Muscle layer of duodenum (tissue), 2 donors: ENCODE results near the gene RRM1.
A peak's percentile ranks its signal among the peaks of the same experiment; 100 is the strongest.
"Not testable (repeated sequence)": the region's sequence is repeated elsewhere in the genome, so short reads cannot be mapped to it uniquely, and the experiment has no call there.

ENCODE experiments used
- H3K27ac ChIP-seq: one replicate; pipeline ENCODE4 v1.7.0; 2013; ENCODE audit warnings: mild to moderate bottlenecking, low read length
- H3K27me3 ChIP-seq: one replicate; pipeline ENCODE4 v1.7.0; 2013; ENCODE audit warnings: low read depth, mild to moderate bottlenecking, control low read depth, low read length
- H3K36me3 ChIP-seq, 2 donors: one replicate each; pipeline ENCODE4 v1.7.0; 2013; ENCODE audit warnings: low read length in 2 of 2, control low read depth in 1 of 2, mild to moderate bottlenecking in 1 of 2; ENCODE audit not compliant: insufficient read depth in 2 of 2, control insufficient read depth in 1 of 2
- H3K4me1 ChIP-seq, 2 donors: one replicate each; pipeline ENCODE4 v1.7.0; 2013; ENCODE audit warnings: low read length in 2 of 2, mild to moderate bottlenecking in 2 of 2, control low read depth in 1 of 2, moderate library complexity in 1 of 2; ENCODE audit not compliant: insufficient read depth in 2 of 2, control insufficient read depth in 1 of 2
- H3K4me3 ChIP-seq, 2 donors: one replicate each; pipeline ENCODE4 v1.7.0; 2013; ENCODE audit warnings: low read length in 2 of 2, low read depth in 1 of 2, mild to moderate bottlenecking in 1 of 2
- H3K9me3 ChIP-seq, 2 donors: one replicate each; pipeline ENCODE4 v1.7.0; 2013; ENCODE audit warnings: low read length in 2 of 2, control low read depth in 1 of 2, mild to moderate bottlenecking in 1 of 2; ENCODE audit not compliant: control insufficient read depth in 1 of 2
- donor health status: healthy.

Gene RRM1

DNA sequence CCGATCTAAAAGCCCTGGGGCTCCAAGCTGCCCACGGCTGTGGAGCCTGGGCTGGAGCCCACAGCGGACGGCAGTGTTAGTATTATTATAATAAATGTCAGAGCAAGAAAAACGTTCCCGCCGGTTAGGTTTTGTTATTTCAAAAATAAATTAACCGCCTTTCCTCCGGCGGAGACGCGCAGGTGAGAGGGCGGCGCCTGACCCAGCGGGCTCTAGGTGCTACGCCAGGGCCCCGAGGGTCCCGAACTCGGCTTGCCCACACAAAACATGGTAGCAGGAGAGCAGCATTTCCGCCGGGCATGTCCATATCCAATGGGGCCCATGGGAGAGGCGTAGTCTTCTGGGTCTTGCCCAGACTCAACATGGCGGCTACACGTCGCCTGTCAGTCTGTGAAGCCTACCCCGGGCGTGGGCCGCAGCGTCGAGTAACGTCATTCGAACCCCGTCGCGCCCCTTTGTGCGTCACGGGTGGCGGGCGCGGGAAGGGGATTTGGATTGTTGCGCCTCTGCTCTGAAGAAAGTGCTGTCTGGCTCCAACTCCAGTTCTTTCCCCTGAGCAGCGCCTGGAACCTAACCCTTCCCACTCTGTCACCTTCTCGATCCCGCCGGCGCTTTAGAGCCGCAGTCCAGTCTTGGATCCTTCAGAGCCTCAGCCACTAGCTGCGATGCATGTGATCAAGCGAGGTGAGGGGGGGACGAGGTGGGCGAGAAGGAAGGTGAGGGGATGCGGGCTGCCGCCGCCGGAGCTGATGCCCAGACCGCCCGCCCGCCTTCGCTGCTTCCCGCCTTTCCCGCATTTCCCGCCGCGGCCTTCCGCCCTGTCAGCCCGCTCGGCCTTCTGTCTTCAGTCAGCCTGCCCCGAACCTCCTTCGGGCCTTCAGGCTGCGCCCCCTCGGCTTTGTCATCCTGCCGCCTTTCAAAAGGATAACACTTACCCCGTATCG lies at the start of gene RRM1:
Gene RRM1, plus strand, starts transcription at position 452 of the 944 bp plus-strand sequence. Its CDS starts 214 bp downstream, at position 666.
- Histone ChIP-seq H3K36me3 (peaks cover 7 to 25% of the 10 kb centered on the region in 2 donors), H3K27me3 (no peaks in the 10 kb centered on the region), H3K4me1 (peaks cover 9 to 17% of the 10 kb centered on the region in 2 donors), H3K9me3 (no peaks in the 10 kb centered on the region), H3K4me3 (peak within 1 kb of the TSS; percentile 71 to 84), H3K27ac (peak within 1 kb of the TSS; percentile 88)

DNA sequence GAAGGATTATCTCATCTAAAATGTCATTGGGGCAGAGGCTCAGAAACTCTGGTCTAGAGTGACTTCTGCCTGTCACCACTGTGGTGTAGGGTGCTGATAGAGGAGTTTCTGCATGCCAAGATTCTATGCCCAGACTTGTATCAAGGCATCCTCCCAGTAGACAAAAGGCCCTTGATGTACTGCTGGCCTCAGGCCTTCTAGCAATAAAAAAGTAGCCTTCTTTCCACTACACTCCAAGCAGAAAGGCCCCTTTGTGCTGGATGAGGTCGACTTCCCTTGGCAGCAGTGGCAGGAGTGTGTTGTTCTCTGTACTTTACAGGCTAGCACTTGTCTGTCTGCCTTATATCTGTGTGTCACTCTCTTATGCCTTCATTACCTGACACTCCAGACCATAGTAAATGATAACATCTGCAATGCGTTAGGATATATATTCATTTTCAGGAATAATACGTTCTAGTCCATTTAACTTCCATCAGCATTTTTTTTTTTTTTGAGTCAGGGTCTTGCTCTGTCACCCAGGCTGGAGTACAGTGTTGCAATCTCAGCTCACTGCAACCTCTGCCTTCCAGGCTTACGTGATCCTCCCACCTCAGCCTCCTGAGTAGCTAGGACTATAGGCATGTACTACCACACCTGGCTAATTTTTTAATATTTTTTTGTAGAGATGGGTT lies 49.5 kb upstream of the RRM1 start:
- Histone ChIP-seq H3K27ac (no peak overlapping the region), H3K36me3 (no peaks in the 10 kb centered on the region), H3K4me3 (no peak overlapping the region), H3K4me1 (peaks cover 5 to 18% of the 10 kb centered on the region in 2 donors), H3K9me3 (no peaks in the 10 kb centered on the region), H3K27me3 (no peaks in the 10 kb centered on the region)

DNA sequence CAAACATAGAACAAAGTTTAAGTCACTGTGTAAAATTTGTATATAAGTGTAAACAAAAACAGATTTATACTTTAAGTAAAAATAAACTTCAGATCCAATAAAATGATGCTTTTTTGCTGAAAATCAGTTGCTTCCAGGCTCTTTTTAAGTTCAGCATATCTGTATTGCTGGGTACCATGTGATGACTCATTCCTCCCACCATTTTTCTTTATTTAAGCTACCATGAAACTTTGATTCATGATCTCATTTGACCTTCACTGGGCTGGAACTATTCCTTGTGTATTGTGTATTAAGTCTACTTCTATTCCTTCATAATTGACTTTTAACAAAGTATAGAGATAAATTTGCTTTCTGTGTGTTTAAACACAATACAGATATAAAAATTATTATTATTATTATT lies 46.3 kb upstream of the RRM1 start:
- H3K27me3 ChIP-seq, result no peaks in the 10 kb centered on the region
- H3K9me3 ChIP-seq, result no peaks in the 10 kb centered on the region
- peaks cover 5 to 15% of the 10 kb centered on the region in 2 donors for H3K4me1 ChIP-seq
- no peak overlapping the region for H3K27ac ChIP-seq
- H3K36me3 ChIP-seq, result no peaks in the 10 kb centered on the region
- H3K4me3 ChIP-seq, result no peak overlapping the region

GRCh38 chr11:4049006-4049405 lies 45.6 kb upstream of the RRM1 start:
- Histone ChIP-seq H3K4me3 (no peak overlapping the region), H3K9me3 (no peaks in the 10 kb centered on the region), H3K27me3 (no peaks in the 10 kb centered on the region), H3K27ac (no peak overlapping the region), H3K36me3 (no peaks in the 10 kb centered on the region), H3K4me1 (peaks cover 5 to 13% of the 10 kb centered on the region in 2 donors)

DNA sequence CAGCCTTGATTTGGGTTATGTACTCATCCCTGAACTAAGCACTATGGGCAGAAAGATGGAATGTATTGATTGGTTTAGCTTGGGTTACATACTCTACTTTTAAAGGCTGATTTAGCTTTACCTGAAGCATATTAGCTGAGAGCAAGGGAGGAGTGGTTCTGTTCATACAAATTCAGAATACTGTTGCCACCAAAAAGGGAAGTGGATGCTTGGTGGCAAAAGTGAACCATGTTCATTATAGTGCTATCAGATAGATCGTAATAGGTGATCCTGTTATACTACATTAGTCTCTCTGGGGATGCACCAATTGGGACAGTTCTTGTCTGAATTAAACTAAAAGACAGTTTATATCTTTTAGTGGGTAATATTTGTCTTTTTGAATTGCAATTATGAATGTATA lies 44.5 kb upstream of the RRM1 start:
- H3K4me1 ChIP-seq, result peaks cover 0 to 3% of the 10 kb centered on the region in 2 donors
- H3K27me3 ChIP-seq, result no peaks in the 10 kb centered on the region
- no peak overlapping the region for H3K4me3 ChIP-seq
- H3K9me3 ChIP-seq, result no peaks in the 10 kb centered on the region
- no peak overlapping the region for H3K27ac ChIP-seq
- no peaks in the 10 kb centered on the region for H3K36me3 ChIP-seq

DNA sequence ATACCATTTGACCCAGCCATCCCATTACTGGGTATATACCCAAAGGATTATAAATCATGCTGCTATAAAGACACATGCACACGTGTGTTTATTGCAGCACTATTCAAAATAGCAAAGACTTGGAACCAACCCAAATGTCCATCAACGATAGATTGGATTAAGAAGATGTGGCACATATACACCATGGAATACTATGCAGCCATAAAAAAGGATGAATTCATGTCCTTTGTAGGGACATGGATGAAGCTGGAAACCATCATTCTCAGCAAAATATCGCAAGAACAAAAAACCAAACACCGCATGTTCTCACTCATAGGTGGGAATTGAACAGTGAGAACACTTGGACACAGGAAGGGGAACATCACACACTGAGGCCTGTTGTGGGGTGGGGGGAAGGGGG lies 41.4 kb upstream of the RRM1 start:
- H3K9me3 ChIP-seq, H3K4me1 ChIP-seq, H3K4me3 ChIP-seq, H3K27me3 ChIP-seq, H3K36me3 ChIP-seq, H3K27ac ChIP-seq: not testable (repeated sequence)

DNA sequence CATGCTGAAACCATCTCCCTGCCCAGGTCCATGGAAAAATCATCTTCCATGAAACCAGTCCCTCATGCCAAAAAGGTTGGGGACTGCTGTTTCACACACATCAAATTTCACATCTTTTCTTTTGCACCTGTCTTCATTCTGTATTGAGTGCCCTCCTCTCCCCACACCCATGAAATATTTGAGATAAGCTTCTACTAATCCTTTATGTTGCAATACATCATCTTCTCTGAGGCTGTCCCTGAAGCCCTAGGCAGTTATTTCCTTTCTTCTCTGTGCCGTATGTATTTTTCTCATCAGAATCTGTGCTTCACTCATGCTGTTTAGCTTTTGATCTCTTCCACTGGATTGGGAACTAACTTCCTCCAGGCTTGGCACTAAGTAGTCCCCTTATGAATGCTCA lies 40.0 kb upstream of the RRM1 start:
- Histone ChIP-seq H3K36me3 (peaks cover 7 to 12% of the 10 kb centered on the region in 2 donors), H3K27ac (no peak overlapping the region), H3K27me3 (no peaks in the 10 kb centered on the region), H3K4me1 (peaks cover 0 to 5% of the 10 kb centered on the region in 2 donors), H3K9me3 (no peaks in the 10 kb centered on the region), H3K4me3 (no peak overlapping the region)

GRCh38 chr11:4059424-4059823 lies 35.2 kb upstream of the RRM1 start:
- Histone ChIP-seq H3K27me3 (no peaks in the 10 kb centered on the region), H3K9me3 (no peaks in the 10 kb centered on the region), H3K27ac (no peak overlapping the region), H3K36me3 (peaks cover 8 to 21% of the 10 kb centered on the region in 2 donors), H3K4me1 (peaks cover 0 to 8% of the 10 kb centered on the region in 2 donors), H3K4me3 (no peak overlapping the region)

DNA sequence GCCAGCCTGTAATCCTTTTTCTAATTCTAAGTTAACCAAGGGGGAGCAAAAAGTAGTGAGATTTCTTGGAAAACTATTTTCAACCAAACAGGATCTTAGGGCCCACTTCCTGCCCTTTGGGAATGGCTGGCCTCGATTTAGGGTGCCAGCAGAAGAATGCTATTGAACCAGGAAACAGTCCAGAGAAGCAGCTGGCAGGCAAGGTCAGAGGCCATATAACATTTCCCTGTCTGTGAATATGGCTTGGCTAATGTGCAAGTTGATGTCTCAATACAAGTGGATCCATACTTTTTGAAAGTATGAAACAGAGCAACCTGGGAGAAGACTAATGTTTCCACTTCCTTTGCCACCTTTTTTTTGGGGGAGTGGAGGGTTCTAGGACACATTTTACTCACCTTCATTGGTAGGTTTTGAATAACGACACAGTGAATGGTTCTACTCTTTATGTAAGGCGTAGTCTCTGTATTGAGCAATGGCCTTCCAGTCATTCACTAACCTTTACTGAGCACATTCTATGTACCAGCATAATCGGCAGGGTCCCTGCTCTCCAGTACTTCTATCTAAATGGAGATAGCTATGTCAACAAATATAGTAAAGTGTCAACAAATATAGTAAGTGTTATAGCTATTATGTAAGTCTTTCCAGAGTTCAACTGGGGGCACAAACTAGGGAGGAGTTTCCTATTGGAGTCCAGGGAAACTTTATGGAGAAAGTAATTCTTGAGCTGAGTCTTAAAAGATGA lies 34.2 kb upstream of the RRM1 start:
- H3K4me3 ChIP-seq, result no peak overlapping the region
- no peaks in the 10 kb centered on the region for H3K9me3 ChIP-seq
- H3K4me1 ChIP-seq, result peaks cover 3 to 18% of the 10 kb centered on the region in 2 donors
- H3K27ac ChIP-seq, result no peak overlapping the region
- H3K27me3 ChIP-seq, result no peaks in the 10 kb centered on the region
- H3K36me3 ChIP-seq, result peaks cover 8 to 21% of the 10 kb centered on the region in 2 donors

DNA sequence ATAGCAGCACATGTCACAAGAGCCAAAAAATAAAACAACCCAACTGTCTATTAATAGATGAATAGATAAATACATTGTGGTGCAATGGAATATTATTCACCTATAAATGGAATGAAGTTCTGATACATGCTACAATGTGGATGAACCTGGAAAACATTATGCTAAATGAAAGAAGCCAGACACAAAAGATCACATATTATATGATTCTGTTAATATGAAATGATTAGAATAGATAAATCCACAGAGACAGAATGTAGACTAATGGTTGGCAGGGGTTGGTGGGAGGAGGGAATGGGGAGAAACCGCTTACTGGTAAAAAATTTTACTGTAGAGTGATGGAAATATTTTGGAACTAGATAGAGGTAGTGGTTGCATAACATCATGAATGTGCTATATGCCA lies 32.9 kb upstream of the RRM1 start:
- Histone ChIP-seq H3K4me1 (peaks cover 10 to 30% of the 10 kb centered on the region in 2 donors), H3K27ac (no peak overlapping the region), H3K27me3 (no peaks in the 10 kb centered on the region), H3K9me3 (no peaks in the 10 kb centered on the region), H3K36me3 (peaks cover 8 to 15% of the 10 kb centered on the region in 2 donors), H3K4me3 (no peak overlapping the region)

DNA sequence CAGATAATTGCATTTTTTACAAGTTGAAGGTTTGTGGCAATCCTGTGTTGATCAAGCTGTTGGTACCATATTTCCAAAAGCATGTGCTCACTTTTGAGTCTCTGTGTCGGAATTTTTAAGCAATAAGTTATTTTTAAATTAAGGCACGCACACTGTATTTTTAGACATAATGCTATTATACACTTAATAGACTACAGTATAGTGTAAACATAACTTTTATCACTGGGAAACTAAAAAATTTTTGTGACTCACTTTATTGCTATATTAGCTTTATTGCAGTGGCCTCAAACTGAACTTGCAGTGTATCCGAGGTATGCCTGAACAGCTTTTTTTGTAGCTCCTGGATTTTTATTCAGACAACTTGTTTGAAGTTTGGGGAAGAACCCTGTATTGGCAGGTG lies 31.3 kb upstream of the RRM1 start:
- no peak overlapping the region for H3K4me3 ChIP-seq
- H3K9me3 ChIP-seq, result no peaks in the 10 kb centered on the region
- H3K27ac ChIP-seq, result no peak overlapping the region
- no peaks in the 10 kb centered on the region for H3K27me3 ChIP-seq
- peaks cover 8 to 15% of the 10 kb centered on the region in 2 donors for H3K36me3 ChIP-seq
- H3K4me1 ChIP-seq, result peaks cover 10 to 27% of the 10 kb centered on the region in 2 donors
